Measurements from ENCODE around the gene TXLNB.

TXLNB gene

DNA sequence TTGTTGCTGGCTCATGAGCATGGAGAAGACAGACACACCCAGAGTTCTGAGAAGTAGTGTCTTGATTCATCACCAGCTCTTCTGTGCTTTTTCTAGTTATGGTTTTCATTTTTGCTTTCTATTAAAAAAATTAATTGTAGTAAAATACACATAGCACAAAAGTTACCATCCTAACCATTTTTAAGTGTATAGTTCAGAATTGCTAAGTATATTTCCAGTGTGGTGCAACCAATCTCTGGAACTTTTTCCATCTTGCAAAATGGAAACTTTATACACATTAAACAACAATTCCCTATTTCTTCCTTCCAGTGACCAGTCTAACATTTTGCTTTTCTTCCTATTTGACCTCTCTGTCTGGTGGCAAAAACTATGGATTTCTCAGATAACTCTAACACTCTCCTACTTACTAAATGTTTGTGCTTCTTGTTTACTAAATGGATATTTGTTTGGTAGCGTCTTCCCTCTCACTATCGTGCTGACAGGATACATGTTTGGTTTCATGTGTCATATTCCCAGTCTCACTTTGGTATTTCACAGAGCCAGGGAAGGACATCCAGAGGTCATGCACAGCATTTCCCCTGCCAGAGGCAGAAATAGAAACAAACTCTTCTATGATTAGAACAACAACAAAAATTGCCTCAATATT is 40.6 kb downstream of the TXLNB start:
- Histone ChIP-seq H3K4me3 (peak overlapping the region; percentile 7), H3K27ac (peak overlapping the region; percentile 54 to 64)
- TF ChIP-seq, protein P1, sequence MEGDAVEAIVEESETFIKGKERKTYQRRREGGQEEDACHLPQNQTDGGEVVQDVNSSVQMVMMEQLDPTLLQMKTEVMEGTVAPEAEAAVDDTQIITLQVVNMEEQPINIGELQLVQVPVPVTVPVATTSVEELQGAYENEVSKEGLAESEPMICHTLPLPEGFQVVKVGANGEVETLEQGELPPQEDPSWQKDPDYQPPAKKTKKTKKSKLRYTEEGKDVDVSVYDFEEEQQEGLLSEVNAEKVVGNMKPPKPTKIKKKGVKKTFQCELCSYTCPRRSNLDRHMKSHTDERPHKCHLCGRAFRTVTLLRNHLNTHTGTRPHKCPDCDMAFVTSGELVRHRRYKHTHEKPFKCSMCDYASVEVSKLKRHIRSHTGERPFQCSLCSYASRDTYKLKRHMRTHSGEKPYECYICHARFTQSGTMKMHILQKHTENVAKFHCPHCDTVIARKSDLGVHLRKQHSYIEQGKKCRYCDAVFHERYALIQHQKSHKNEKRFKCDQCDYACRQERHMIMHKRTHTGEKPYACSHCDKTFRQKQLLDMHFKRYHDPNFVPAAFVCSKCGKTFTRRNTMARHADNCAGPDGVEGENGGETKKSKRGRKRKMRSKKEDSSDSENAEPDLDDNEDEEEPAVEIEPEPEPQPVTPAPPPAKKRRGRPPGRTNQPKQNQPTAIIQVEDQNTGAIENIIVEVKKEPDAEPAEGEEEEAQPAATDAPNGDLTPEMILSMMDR (IDR thresholded peaks at IDR 0.05), result no peak
- DNase-seq (ENCODE audit: low spot score), result no peak

DNA sequence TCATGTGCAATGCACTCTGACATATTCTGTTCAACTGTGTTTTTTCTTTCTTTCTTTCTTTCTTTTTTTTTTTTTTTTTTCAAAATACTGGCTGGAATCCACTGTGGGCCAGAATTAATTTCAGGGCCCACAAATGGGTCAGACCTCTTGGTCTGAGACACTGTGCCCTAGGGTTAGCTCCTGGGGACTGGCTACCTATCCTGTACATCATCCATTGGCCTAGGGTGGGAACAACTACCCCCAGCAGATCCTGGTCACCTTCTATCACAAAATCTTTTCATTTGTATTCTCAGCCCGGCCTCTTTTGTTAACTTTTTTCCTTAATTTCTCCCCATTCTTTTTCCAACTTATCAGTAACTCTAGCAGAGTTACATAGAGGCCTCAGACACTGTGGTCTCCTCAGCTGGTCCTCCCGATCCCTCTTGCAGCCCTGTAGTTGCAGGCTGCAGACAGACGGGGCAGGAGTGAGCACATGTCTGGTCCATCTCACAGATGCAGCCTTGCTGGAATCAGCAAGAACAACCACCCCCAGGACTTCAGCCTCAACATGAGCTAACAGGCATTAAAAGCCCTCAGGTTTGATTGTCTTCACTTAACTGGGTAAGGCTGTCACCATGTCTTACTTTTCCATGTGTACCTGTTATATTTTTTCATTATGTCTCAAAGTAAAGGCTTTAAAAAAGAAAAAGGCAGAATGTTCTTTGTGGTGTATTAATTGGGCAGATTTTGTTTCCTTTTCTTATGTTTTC is 41.3 kb downstream of the TXLNB start:
- no peak for DNase-seq (ENCODE audit: low spot score)
- Histone ChIP-seq H3K4me3 (no peak overlapping the region), H3K27ac (peak overlapping the region; percentile 54 to 64)
- TF ChIP-seq, protein P1 (IDR thresholded peaks at IDR 0.05), result peak; percentile 24

DNA sequence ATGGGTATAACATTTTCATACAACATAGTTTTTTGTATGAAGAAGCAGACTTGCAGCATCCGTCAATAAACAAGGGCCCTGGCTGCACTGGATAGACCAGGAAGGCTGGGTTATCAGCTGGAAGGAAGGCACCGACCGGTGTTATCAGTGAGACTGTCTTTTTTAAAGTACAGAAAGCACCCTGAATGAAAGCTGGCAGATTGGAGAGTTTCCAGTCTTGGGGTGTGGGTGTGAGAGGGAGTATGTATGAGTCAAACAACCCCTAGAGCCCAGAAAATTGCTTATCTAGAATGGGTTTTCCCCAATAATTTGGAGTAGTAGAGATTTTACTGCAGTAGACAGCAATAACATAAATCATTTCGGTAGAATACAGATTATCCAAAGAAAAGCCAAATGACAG is 42.4 kb downstream of the TXLNB start:
- no peak for DNase-seq (ENCODE audit: low spot score)
- TF ChIP-seq, protein P1 (IDR thresholded peaks at IDR 0.05), result no peak
- Histone ChIP-seq H3K4me3 (no peak overlapping the region), H3K27ac (peak overlapping the region in 1 of 2 donors; percentile 2)

DNA sequence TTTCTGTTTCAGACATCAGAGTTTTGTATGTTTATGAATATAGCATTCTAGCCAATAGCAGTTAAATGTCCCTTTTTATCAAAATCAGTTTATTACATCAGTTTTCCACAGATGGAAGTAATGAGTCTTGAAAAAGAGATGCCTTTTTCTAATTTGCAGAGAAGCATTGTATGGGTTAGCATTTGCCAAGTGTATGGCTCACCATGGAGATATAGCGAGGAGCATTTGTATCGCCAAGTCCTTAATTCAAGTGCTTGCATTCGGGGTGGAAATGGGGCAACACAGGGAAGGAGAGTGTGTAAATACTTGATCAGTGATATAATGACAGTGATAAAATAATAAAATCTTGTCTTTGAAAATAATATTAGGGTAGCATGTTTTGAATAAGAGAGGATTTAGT is 42.9 kb downstream of the TXLNB start:
- Histone ChIP-seq H3K27ac (no peak overlapping the region), H3K4me3 (no peak overlapping the region)
- TF ChIP-seq, protein P1 (IDR thresholded peaks at IDR 0.05), result no peak
- no peak for DNase-seq (ENCODE audit: low spot score)

DNA sequence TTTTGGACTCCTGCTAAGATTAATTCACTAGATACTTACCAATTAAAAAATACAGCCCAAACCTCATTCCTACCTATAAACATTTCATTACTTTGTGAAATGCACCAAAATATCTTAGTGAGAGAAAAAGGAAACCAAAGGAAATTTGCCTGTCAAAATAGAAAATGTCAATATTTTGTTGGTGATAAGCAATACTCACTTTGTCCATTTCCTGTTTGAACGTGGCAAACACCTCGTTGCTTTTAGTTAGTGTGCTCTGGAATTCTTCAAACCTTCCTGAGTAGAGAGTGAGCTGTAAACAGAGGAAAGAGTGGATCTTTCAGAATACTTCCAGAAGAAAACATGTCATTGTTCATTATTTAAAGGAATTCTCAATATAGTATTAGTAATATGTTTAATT is 44.2 kb downstream of the TXLNB start:
- TF ChIP-seq, protein P1 (IDR thresholded peaks at IDR 0.05), result no peak
- H3K4me3 ChIP-seq, result no peak overlapping the region
- no peak overlapping the region for H3K27ac ChIP-seq
- DNase-seq (ENCODE audit: low spot score), result no peak

DNA sequence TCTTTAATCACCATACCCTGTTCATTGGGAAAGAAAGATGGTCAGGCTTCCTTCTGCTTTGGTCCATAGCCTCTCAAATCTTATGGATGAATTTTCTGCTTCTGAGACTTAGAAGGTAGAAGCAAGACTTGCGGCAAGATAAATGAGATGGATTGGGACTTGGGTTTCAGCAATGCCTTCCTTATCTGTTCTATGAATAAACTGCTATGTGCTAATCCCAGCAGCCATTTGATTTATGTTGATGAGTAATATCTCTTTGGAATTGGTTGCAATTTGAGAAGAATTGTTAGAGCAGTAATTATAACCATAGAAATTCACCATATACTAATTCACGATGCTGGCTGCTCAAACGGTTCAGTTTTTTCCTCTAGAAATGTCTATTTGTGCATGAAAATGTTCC is 48.3 kb downstream of the TXLNB start:
- no peak overlapping the region for H3K27ac ChIP-seq
- H3K4me3 ChIP-seq, result no peak overlapping the region
- DNase-seq (ENCODE audit: low spot score), result no peak
- TF ChIP-seq, protein P1 (IDR thresholded peaks at IDR 0.05), result no peak
